ES-I3 (cell line): ENCODE measurements around the gene SETD1A.

ENCODE experiments used
- H3K36me3 ChIP-seq: 2 replicates; pipeline ENCODE4 v1.6.1; 2013; ENCODE audit warnings: mild to moderate bottlenecking, low read length, control low read depth, moderate library complexity; ENCODE audit not compliant: insufficient read depth
- H3K4me1 ChIP-seq: 2 replicates; pipeline ENCODE4 v1.6.1; 2013; ENCODE audit warnings: mild to moderate bottlenecking, control low read depth, low read length; ENCODE audit not compliant: insufficient read depth
- H3K9ac ChIP-seq: 2 replicates; pipeline ENCODE4 v1.6.1; 2013; ENCODE audit warnings: low read depth, mild to moderate bottlenecking, low read length, moderate library complexity
- H3K9me3 ChIP-seq: 2 replicates; pipeline ENCODE4 v1.6.1; 2013; ENCODE audit warnings: mild to moderate bottlenecking, low read length, moderate library complexity; ENCODE audit not compliant: control insufficient read depth, insufficient read depth

The SETD1A gene

GRCh38 chr16:30953511-30954124 is 3.9 kb upstream of the SETD1A start:
- Histone ChIP-seq H3K4me1 (peaks cover 6% of the 10 kb centered on the region; the same call in 1 of the 2 replicates), H3K36me3 (no peaks in the 10 kb centered on the region), H3K9me3 (no peaks in the 10 kb centered on the region), H3K9ac (no peak overlapping the region)

- H3K4me1 ChIP-seq: peaks cover 6% of the 10 kb centered on the region; the same call in 1 of the 2 replicates
- no peak overlapping the region for H3K9ac ChIP-seq
- no peaks in the 10 kb centered on the region; the same call in 1 of the 2 replicates for H3K36me3 ChIP-seq
These were observed 2.6 kb upstream of the SETD1A start for GRCh38 chr16:30954993-30955392.

DNA sequence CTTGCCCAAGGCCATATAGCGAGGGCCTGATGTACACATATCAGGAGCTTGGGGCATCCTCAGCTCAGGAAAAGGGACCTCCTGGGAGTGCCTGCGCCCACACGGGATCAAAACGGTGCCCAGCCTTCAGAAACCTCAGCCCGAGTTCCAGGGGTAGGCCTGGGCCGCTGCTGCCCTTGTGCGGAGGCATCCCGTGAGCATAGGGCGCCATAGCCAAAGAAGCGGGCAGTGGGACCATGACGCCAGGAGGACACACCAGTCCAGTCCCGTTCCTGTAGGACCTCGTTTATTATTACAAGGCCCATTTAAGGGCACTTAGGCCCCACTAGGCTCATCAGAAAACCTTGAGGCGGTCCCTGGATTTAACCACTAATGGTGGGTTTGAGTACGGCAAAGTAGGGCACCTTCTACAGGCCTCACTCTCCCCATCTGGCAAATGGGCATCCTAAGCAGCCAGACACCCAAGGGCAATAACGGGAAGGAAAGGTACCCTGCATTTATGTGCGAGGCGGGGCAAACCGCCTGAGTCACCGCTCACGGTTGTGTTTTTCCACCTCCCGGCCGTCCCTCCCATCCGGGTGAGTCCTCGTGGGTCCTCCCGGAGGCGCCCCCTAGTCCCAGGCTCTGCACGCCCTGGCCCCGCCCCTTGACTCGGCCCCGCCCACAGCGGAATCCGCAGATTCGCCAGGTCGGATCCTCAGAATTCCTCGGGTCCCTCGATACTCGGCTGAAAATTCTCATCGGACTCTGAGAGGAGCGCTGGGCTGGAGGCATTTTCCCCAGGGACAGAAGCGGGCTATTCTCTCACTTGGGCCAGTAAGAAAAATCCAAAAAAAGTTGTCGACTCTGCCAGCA is 726 bp upstream of the SETD1A start:
- H3K4me1 ChIP-seq: no peaks in the 10 kb centered on the region; the same call in 1 of the 2 replicates
- peak overlapping the region; percentile 95 for H3K9ac ChIP-seq
- H3K9me3 ChIP-seq: no peaks in the 10 kb centered on the region
- peaks cover 2% of the 10 kb centered on the region for H3K36me3 ChIP-seq

More at GRCh38 chr16:30954993-30955392, 2.6 kb upstream of the SETD1A start:
- H3K9me3 ChIP-seq: no peaks in the 10 kb centered on the region

- H3K36me3 ChIP-seq: peaks cover 12% of the 10 kb centered on the region
- H3K4me1 ChIP-seq: no peaks in the 10 kb centered on the region; the same call in 1 of the 2 replicates
- peak overlapping the region; percentile 95 for H3K9ac ChIP-seq
- no peaks in the 10 kb centered on the region for H3K9me3 ChIP-seq
These were observed 873 bp downstream of the SETD1A start for GRCh38 chr16:30958175-30959079.

DNA sequence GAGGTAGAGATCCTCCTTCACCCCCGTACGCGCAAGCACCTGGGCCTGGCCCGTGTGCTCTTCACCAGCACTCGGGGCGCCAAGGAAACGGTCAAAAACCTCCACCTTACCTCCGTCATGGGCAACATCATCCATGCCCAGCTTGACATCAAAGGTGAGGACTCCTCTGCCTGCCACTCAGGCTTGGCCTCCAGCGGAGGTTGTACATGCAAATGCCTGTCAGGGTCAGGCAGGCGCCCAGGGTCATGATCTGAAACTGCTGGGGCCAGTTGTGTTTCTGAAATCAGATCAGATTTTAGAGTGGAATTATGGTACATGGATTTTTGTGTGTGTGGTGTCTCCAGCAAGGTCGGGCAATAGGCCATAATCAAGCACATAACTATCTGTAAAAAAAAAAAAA is 3.8 kb downstream of the SETD1A start:
- Histone ChIP-seq H3K9ac (no peak overlapping the region), H3K4me1 (no peaks in the 10 kb centered on the region), H3K9me3 (no peaks in the 10 kb centered on the region), H3K36me3 (peaks cover 16% of the 10 kb centered on the region)

- Histone ChIP-seq H3K36me3 (peaks cover 26% of the 10 kb centered on the region), H3K4me1 (no peaks in the 10 kb centered on the region), H3K9me3 (no peaks in the 10 kb centered on the region), H3K9ac (no peak overlapping the region)
These were observed 6.5 kb downstream of the SETD1A start for GRCh38 chr16:30963925-30964511.

GRCh38 chr16:30964574-30965226 is 7.1 kb downstream of the SETD1A start:
- H3K36me3 ChIP-seq: peaks cover 32% of the 10 kb centered on the region
- H3K4me1 ChIP-seq: no peaks in the 10 kb centered on the region
- H3K9me3 ChIP-seq: no peaks in the 10 kb centered on the region
- no peak overlapping the region for H3K9ac ChIP-seq

- H3K36me3 ChIP-seq: peaks cover 32% of the 10 kb centered on the region
- no peaks in the 10 kb centered on the region for H3K9me3 ChIP-seq
- no peaks in the 10 kb centered on the region for H3K4me1 ChIP-seq
- no peak overlapping the region for H3K9ac ChIP-seq
These were observed 7.9 kb downstream of the SETD1A start for GRCh38 chr16:30965436-30965835.

- Histone ChIP-seq H3K9ac (no peak overlapping the region; the same call in 1 of the 2 replicates), H3K36me3 (peaks cover 35% of the 10 kb centered on the region), H3K9me3 (no peaks in the 10 kb centered on the region), H3K4me1 (no peaks in the 10 kb centered on the region)
These were observed 8.6 kb downstream of the SETD1A start for GRCh38 chr16:30966033-30966619.

- Histone ChIP-seq H3K9me3 (no peaks in the 10 kb centered on the region), H3K4me1 (no peaks in the 10 kb centered on the region), H3K9ac (no peak overlapping the region), H3K36me3 (peaks cover 36% of the 10 kb centered on the region)
These were observed 10.2 kb downstream of the SETD1A start for GRCh38 chr16:30967795-30968194.

DNA sequence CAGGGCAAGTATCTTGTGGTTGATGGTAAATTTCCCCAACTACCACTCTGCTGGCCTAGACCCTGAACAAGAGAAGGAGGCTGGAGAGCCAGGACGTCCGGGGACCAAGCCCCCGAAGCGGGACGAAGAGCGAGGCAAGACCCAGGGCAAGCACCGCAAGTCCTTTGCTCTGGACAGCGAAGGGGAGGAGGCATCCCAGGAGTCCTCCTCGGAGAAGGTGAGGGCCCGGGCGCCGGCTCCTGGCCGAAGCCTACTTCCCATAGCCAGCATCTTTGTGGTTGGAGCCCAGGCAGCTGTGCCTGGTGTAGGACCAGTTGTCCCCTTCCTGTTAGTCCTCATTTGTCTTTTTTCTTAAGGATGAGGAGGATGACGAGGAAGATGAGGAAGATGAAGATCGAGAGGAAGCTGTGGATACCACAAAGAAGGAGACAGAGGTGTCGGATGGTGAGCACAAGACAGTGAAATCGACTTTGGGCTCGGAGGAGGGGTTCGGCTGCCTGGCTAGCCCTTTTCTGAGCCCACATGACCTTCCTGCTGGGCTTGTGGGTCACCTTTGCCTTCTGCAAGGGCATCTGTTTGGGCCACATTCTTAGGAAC is 11.8 kb downstream of the SETD1A start:
- H3K9me3 ChIP-seq: no peaks in the 10 kb centered on the region
- H3K9ac ChIP-seq: no peak overlapping the region
- H3K36me3 ChIP-seq: peaks cover 40% of the 10 kb centered on the region
- H3K4me1 ChIP-seq: no peaks in the 10 kb centered on the region

DNA sequence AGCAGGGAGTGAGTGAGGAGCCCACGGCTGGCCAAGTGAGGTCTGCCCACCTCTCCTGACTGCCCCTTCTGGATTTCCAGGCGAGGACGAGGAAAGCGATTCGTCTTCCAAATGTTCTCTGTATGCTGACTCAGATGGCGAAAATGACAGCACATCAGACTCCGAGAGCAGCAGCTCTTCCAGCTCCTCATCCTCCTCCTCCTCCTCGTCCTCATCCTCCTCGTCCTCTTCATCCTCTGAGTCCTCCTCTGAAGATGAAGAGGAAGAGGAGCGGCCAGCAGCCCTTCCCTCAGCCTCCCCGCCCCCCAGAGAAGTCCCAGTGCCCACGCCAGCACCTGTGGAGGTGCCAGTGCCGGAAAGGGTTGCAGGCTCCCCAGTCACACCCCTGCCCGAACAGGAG is 13.7 kb downstream of the SETD1A start:
- no peaks in the 10 kb centered on the region for H3K4me1 ChIP-seq
- H3K9me3 ChIP-seq: no peaks in the 10 kb centered on the region
- peaks cover 38% of the 10 kb centered on the region for H3K36me3 ChIP-seq
- H3K9ac ChIP-seq: no peak overlapping the region

- H3K36me3 ChIP-seq: peaks cover 32% of the 10 kb centered on the region
- H3K4me1 ChIP-seq: no peaks in the 10 kb centered on the region
- H3K9ac ChIP-seq: no peak overlapping the region
- H3K9me3 ChIP-seq: no peaks in the 10 kb centered on the region
These were observed 15.3 kb downstream of the SETD1A start for GRCh38 chr16:30972872-30973271.
